Measurements from ENCODE around the gene LRMDA.

LRMDA gene

DNA sequence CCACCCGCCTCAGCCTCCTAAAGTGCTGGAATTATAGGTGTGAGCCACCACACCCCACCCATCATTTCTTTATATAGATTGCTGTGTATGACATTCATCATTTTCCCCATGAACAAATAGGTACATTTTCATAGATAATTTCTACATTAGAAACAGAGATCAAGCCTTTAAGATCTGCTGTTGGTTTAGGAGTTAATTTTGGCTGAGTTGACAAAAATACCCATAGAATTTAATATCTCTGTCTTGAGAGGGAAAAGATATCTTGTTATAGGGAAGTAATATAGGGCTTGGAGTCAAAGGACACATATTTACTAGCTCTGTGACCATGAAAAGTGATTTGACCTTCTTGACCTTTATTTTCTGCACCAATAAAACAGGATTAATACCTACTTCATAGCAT lies 51.8 kb downstream of the LRMDA start:
- H3K4me3 ChIP-seq (ENCODE audit: low read depth, low read length), result no peak overlapping the region
- H3K27ac ChIP-seq (ENCODE audit: low read depth, low read length), result no peak overlapping the region
- H3K36me3 ChIP-seq (ENCODE audit: control insufficient read depth, insufficient read depth, low read length), result no peaks in the 10 kb centered on the region
- H3K27me3 ChIP-seq (ENCODE audit: control insufficient read depth, insufficient read depth, low read length), result peaks cover 15% of the 10 kb centered on the region
- H3K9ac ChIP-seq (ENCODE audit: low read length), result no peak overlapping the region
- H3K9me3 ChIP-seq (ENCODE audit: control insufficient read depth, insufficient read depth, low read depth, low read length), result no peaks in the 10 kb centered on the region
- H3K4me1 ChIP-seq (ENCODE audit: control insufficient read depth, insufficient read depth, low read length), result no peaks in the 10 kb centered on the region

DNA sequence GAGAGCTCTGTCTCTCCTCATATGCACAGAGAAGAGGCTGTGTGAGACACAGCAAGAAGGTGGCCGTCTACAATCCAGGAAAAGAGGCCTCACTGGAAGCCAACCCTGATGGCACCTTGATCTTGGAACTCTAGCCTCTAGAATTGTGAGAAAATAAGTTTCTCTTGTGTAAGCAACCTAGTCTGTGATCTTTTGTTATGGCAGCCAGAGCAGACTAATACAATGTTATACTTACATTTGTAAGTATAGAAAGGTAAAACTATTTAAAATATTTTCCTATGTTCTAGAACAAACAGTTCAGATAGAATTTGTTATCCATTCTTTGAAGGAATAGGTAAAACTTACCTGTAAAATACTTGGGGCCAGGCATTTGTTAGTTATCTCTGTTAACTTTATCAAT lies 53.3 kb downstream of the LRMDA start:
- Histone ChIP-seq H3K36me3 (ENCODE audit: control insufficient read depth, insufficient read depth, low read length) (no peaks in the 10 kb centered on the region), H3K4me3 (ENCODE audit: low read depth, low read length) (no peak overlapping the region), H3K27me3 (ENCODE audit: control insufficient read depth, insufficient read depth, low read length) (peaks cover 15% of the 10 kb centered on the region), H3K9me3 (ENCODE audit: control insufficient read depth, insufficient read depth, low read depth, low read length) (no peaks in the 10 kb centered on the region), H3K4me1 (ENCODE audit: control insufficient read depth, insufficient read depth, low read length) (no peaks in the 10 kb centered on the region), H3K27ac (ENCODE audit: low read depth, low read length) (no peak overlapping the region), H3K9ac (ENCODE audit: low read length) (no peak overlapping the region)

DNA sequence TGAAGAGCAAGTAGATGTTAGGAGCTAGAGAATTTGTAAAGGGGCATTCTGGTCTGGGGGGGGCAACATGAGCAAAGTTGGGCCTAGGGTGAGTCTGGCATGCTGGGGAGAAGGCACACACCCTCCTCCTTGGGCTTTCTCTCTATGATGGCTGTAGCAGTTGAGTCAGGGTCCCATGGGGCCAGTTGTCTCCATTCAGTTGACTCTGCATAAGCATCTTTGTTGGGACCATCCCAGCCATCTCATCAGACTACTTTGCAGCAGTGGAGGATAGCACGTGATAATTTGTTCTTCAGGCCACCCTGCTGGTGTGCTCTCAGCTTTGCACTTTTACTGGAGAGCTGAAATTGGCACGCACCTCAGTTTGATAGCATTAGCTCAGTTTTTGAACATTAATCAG lies 55.2 kb downstream of the LRMDA start:
- H3K27me3 ChIP-seq (ENCODE audit: control insufficient read depth, insufficient read depth, low read length), result peaks cover 11% of the 10 kb centered on the region
- H3K36me3 ChIP-seq (ENCODE audit: control insufficient read depth, insufficient read depth, low read length), result no peaks in the 10 kb centered on the region
- no peak overlapping the region for H3K4me3 ChIP-seq (ENCODE audit: low read depth, low read length)
- H3K27ac ChIP-seq (ENCODE audit: low read depth, low read length), result no peak overlapping the region
- H3K9me3 ChIP-seq (ENCODE audit: control insufficient read depth, insufficient read depth, low read depth, low read length), result no peaks in the 10 kb centered on the region
- no peak overlapping the region for H3K9ac ChIP-seq (ENCODE audit: low read length)
- H3K4me1 ChIP-seq (ENCODE audit: control insufficient read depth, insufficient read depth, low read length), result no peaks in the 10 kb centered on the region

DNA sequence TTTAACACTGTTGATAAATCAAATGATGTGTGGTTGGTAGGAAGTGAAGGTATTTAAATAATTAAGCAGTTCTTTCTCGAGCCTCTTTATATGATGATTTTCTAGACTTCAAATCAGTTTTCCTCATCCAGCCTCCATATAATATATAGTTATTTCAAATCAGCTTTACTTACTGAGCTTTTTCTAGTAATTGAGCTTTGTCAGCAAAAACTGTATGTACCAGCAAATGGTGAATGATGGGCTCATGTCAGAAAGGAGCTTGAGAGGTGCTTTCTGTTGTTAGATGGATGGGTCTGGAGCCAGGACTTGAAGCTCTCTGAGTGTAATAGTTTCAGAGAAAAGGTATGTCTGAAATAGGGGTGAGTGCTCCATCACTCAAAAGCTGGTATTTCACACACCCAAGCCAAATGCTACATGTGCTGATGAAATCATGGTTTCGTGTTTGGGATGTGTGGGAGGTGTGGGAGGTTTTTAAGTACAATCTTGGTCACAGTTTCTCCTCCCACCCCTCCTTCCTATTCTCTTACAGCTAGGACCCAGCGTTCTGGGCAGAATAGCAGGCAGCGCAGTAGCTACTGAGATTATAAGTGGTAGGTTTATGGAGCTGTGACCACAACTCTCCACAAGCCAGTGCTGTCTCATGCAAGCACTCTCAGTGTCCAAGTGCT lies 55.8 kb downstream of the LRMDA start:
- Histone ChIP-seq H3K27ac (ENCODE audit: low read depth, low read length) (no peak overlapping the region), H3K9me3 (ENCODE audit: control insufficient read depth, insufficient read depth, low read depth, low read length) (no peaks in the 10 kb centered on the region), H3K4me1 (ENCODE audit: control insufficient read depth, insufficient read depth, low read length) (no peaks in the 10 kb centered on the region), H3K27me3 (ENCODE audit: control insufficient read depth, insufficient read depth, low read length) (peaks cover 4% of the 10 kb centered on the region; the same call in 1 of the 2 replicates), H3K36me3 (ENCODE audit: control insufficient read depth, insufficient read depth, low read length) (no peaks in the 10 kb centered on the region), H3K4me3 (ENCODE audit: low read depth, low read length) (no peak overlapping the region), H3K9ac (ENCODE audit: low read length) (no peak overlapping the region)

DNA sequence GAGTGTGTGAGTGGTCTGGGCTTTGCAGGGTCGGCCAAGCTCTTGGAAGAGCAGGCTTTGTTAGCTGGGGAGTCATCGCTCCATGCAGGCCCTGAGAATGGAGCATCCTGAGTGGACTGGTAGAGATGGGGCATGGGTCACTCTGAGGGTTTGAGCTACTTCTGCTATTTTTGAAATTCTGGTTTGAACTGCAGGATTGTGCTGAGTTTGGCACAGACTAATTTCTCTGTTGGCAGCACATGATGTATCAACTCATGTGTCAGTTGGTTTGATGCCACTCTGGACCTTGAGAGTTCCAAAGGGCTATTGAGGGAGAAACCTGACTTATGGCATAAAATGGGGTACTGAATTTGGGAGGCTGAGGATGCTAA lies 56.3 kb downstream of the LRMDA start:
- H3K36me3 ChIP-seq (ENCODE audit: control insufficient read depth, insufficient read depth, low read length), result no peaks in the 10 kb centered on the region
- peaks cover 4% of the 10 kb centered on the region; the same call in 1 of the 2 replicates for H3K27me3 ChIP-seq (ENCODE audit: control insufficient read depth, insufficient read depth, low read length)
- H3K4me1 ChIP-seq (ENCODE audit: control insufficient read depth, insufficient read depth, low read length), result no peaks in the 10 kb centered on the region
- H3K9ac ChIP-seq (ENCODE audit: low read length), result no peak overlapping the region
- H3K27ac ChIP-seq (ENCODE audit: low read depth, low read length), result no peak overlapping the region
- no peaks in the 10 kb centered on the region for H3K9me3 ChIP-seq (ENCODE audit: control insufficient read depth, insufficient read depth, low read depth, low read length)
- no peak overlapping the region for H3K4me3 ChIP-seq (ENCODE audit: low read depth, low read length)

DNA sequence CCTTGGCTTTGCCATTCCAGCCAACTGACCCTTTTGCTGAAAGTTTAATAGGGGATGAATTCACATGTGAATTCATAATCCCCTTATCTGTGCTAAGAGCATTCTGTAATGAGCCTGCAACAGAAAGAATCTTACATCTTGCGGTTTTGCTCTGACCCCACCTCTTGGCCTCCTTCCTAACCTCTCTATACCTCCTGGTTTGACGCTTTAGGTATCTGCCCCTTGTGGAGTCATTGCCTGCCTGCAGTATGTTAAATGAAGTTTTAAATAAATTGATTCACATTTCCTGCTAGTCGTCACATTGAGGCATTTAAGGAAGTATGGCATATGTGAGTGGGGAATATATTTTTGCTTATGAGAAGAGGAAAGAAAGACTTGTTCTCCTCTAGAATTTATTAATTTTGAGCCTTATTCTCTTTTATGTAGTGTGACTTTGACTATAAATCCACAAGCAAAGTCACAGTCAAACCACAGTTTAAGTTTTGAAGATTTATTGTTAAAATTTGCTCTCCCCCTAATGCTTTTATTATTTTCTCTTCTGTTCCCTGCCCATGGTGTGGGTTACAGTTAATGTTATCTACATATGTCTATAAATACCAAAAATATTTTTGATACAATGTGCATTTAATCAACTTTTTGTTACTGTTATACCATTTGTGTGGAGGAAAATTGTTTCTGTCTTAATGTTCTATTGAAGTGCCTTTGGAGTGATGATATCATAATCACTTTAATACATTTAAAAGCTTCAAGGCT lies 60.9 kb downstream of the LRMDA start:
- Histone ChIP-seq H3K4me1 (ENCODE audit: control insufficient read depth, insufficient read depth, low read length) (no peaks in the 10 kb centered on the region), H3K27me3 (ENCODE audit: control insufficient read depth, insufficient read depth, low read length) (peaks cover 4% of the 10 kb centered on the region; the same call in 1 of the 2 replicates), H3K27ac (ENCODE audit: low read depth, low read length) (no peak overlapping the region), H3K4me3 (ENCODE audit: low read depth, low read length) (no peak overlapping the region), H3K36me3 (ENCODE audit: control insufficient read depth, insufficient read depth, low read length) (no peaks in the 10 kb centered on the region), H3K9me3 (ENCODE audit: control insufficient read depth, insufficient read depth, low read depth, low read length) (no peaks in the 10 kb centered on the region), H3K9ac (ENCODE audit: low read length) (no peak overlapping the region)

DNA sequence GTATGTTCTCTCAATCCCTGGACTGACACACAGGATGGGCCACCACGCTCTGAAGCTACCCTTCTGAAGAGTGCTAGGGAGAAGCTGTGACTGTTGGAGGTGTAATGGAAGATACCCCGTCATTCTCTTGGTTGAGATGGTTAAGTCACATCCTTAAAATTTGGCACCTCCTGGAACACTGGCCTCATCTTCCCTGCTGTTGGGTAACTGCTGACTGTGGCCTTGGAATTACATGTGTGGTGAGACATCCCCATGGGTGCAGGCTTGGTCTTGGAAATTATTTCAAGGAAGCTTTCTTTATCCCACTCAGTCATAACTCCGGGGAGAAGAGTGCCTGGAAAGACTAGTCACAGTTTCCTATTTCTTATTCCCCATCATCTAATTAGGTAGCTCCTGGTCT lies 62.0 kb downstream of the LRMDA start:
- Histone ChIP-seq H3K9ac (ENCODE audit: low read length) (no peak overlapping the region), H3K27me3 (ENCODE audit: control insufficient read depth, insufficient read depth, low read length) (no peaks in the 10 kb centered on the region), H3K27ac (ENCODE audit: low read depth, low read length) (no peak overlapping the region), H3K9me3 (ENCODE audit: control insufficient read depth, insufficient read depth, low read depth, low read length) (no peaks in the 10 kb centered on the region), H3K4me3 (ENCODE audit: low read depth, low read length) (no peak overlapping the region), H3K4me1 (ENCODE audit: control insufficient read depth, insufficient read depth, low read length) (no peaks in the 10 kb centered on the region), H3K36me3 (ENCODE audit: control insufficient read depth, insufficient read depth, low read length) (no peaks in the 10 kb centered on the region)

DNA sequence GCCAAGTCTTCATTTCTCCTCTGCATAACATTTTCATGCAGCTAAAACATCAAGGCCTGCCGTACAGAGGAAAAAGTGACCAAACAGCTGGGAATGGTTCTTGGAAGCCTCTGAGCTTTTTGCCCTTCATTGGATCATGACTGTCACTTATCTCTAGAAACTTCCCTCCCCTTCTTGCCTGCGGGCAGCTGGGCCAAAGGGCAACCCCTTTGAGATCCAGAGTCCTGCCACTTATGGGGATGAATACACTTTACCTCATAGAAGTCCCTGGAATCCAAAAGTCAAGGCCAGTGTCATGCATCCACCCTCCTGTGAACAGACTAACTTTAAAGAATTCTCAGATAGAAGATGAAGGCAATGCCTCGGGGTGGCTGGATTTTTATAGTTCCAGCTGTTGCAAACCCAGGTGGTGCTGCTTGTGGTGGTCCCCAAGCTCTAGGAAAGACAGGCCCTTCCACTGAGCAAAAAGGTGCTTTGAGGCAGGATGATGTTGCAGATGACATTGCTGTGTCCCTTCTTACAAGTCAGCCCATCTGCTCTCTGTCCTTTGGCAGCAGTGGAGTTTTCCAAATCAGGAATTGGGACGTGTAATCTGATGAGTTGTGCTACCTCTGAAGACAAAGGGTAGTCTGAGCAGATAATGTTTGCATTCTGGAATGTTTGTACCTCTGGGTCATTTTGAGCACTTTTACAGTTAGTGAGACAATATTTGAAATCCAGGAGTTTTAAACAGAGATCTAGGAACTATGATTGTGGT lies 64.2 kb downstream of the LRMDA start:
- Histone ChIP-seq H3K4me3 (ENCODE audit: low read depth, low read length) (no peak overlapping the region), H3K36me3 (ENCODE audit: control insufficient read depth, insufficient read depth, low read length) (no peaks in the 10 kb centered on the region), H3K27me3 (ENCODE audit: control insufficient read depth, insufficient read depth, low read length) (peaks cover 7% of the 10 kb centered on the region), H3K27ac (ENCODE audit: low read depth, low read length) (no peak overlapping the region), H3K4me1 (ENCODE audit: control insufficient read depth, insufficient read depth, low read length) (no peaks in the 10 kb centered on the region), H3K9me3 (ENCODE audit: control insufficient read depth, insufficient read depth, low read depth, low read length) (no peaks in the 10 kb centered on the region), H3K9ac (ENCODE audit: low read length) (no peak overlapping the region)

DNA sequence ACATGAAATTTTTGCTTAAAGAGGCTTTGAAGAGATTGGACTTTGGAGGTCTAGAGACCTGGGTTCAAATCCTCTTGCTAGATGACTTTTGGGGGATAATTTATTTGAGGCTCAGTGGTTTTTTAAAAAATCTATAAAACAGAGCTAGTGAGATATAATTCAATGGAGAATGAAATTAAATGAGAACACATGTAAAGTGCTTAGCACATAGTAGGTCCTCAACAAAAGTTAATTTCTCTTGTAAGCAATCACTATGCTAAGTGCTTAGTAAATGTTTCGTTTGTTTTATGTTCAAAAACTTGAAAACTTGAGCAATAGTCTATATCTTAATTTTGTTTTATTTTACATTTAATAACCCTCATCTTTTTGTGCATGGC lies 64.8 kb downstream of the LRMDA start:
- Histone ChIP-seq H3K36me3 (ENCODE audit: control insufficient read depth, insufficient read depth, low read length) (no peaks in the 10 kb centered on the region), H3K9ac (ENCODE audit: low read length) (no peak overlapping the region), H3K9me3 (ENCODE audit: control insufficient read depth, insufficient read depth, low read depth, low read length) (no peaks in the 10 kb centered on the region), H3K4me1 (ENCODE audit: control insufficient read depth, insufficient read depth, low read length) (no peaks in the 10 kb centered on the region), H3K4me3 (ENCODE audit: low read depth, low read length) (no peak overlapping the region), H3K27ac (ENCODE audit: low read depth, low read length) (no peak overlapping the region), H3K27me3 (ENCODE audit: control insufficient read depth, insufficient read depth, low read length) (peaks cover 7% of the 10 kb centered on the region)

DNA sequence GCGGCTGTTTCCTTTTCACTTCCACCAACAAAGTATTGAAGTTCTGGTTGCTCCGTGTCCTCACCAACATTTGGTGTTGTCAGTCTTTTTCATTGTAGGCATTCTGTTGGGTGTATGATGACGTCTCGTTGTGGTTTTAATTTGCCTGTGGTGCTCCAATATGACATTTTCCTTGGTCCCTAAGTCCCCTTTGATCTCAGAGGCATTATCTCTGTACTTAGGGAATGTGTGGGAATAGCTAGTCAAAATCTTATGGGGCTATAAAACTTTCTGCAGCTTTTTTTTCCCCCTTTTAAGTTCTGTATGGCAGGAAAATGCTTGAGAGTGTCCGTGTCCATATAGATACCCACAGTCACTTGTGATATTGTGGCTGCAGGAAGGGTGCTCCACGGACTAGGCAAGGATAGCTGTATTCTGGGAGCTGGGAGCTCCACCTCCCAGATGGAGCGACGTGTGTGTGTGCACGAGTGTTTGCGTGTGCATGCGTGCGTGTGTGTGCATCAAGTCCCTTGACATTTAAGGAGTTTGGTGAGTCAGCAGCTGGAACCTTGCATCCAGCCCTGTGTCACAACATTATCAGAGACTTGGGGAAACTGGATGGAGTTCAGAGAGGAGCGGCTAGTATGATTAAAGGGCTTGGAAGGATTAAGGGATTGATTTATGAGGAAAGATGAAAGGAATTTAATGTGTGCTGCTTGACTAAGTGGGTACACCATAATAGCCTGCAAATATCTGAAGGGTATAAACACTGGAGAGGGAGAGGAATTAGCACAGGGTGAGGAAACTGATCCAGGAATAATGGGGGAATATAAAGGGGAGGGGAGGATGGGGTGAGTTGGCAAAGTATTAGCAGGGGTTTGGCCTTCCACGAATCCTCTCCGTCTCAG lies 66.8 kb downstream of the LRMDA start:
- Histone ChIP-seq H3K9me3 (ENCODE audit: control insufficient read depth, insufficient read depth, low read depth, low read length) (no peaks in the 10 kb centered on the region), H3K9ac (ENCODE audit: low read length) (no peak overlapping the region), H3K27me3 (ENCODE audit: control insufficient read depth, insufficient read depth, low read length) (peaks cover 7% of the 10 kb centered on the region), H3K36me3 (ENCODE audit: control insufficient read depth, insufficient read depth, low read length) (no peaks in the 10 kb centered on the region), H3K4me1 (ENCODE audit: control insufficient read depth, insufficient read depth, low read length) (no peaks in the 10 kb centered on the region), H3K27ac (ENCODE audit: low read depth, low read length) (no peak overlapping the region), H3K4me3 (ENCODE audit: low read depth, low read length) (no peak overlapping the region)

Data from HUES6 (cell line).